Peyer's patch (tissue), 4 donors: ENCODE measurements around the gene YLPM1.

Experiments used
- CTCF ChIP-seq, 6 experiments: fragments of 450-650 bp in 4 of 6; fragments of 200-600 bp in 2 of 6; sonication (generic) in 1 of 6; IDR thresholded peaks; one replicate each; pipeline ENCODE4 v1.5.1; 2017 to 2019; ENCODE audit warnings: antibody characterized with exemption in 6 of 6, mild to moderate bottlenecking in 3 of 6, moderate library complexity in 1 of 6
- POLR2A ChIP-seq, 2 donors: fragments of 450-650 bp; IDR thresholded peaks; one replicate each; pipeline ENCODE4 v1.5.1; 2017; ENCODE audit warnings: antibody characterized with exemption in 2 of 2, mild to moderate bottlenecking in 2 of 2, moderate library complexity in 2 of 2

- TF ChIP-seq POLR2A (IDR thresholded peaks at IDR 0.05) = no peak
- TF ChIP-seq CTCF (IDR thresholded peaks at IDR 0.05) = no peak
Measured at GRCh38 chr14:74865156-74865555, 102.0 kb downstream of the YLPM1 start.
